Measurements from ENCODE around the gene PLXNA2. TPM values are rescaled to one million over a fixed set of nuclear protein-coding genes. Genes with fewer than 3 reads are reported as not detected.

Gene PLXNA2
- total and polyA plus RNA-seq, 2 of the 8 experiments (the other 6 are each of a cell fraction or from before 2014, with no cell fraction given) = 0.33 to 1.5 TPM

DNA sequence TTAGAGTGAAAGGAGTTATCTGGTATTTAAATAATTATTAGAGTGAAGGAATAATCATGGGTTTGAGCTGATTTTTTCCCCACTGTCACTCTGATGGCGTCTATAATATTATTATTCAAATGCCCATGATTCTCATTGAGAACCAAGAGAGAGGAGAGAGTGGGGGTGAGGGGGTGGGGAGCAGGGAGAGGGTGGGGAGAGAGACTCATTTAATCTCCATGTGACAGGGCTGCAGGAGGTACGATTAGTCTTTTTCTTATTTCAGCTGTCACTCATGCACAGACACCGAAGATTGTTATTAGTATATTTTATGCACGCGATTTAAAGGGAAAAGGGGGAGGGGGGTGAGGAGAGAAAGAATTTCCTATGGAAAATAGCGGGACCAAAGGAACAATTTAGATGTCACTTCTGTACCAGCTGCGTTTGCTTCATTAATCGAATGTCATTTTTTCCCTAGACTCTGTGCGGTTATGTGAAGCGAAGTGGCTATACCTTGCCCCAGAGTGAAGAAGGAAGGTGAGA, 19.9 kb downstream of the PLXNA2 start:
- Histone ChIP-seq H3K56ac (replicated peaks; ENCODE audit: insufficient read length, low read depth, low read length) (no peak overlapping the region), H4K91ac (replicated peaks; ENCODE audit: insufficient read length, low read length) (no peak overlapping the region), H3K79me1 (ENCODE audit: low read depth, low read length) (no peaks in the 10 kb centered on the region), H3K4ac (replicated peaks; ENCODE audit: insufficient read length, low read depth, low read length) (no peak overlapping the region), H4K8ac (ENCODE audit: extremely low read depth, insufficient read depth, low read length) (no peak overlapping the region), H4K20me1 (replicated peaks in 1 of 2; ENCODE audit: control insufficient read depth in 1 of 2, insufficient read depth in 2 of 2, low read length in 2 of 2) (no peaks in the 10 kb centered on the region), H3K9me3 (ENCODE audit: insufficient read depth in 2 of 2, low read depth in 1 of 2, low read length in 1 of 2) (no peaks in the 10 kb centered on the region), H2AFZ (ENCODE audit: low read length) (no peak overlapping the region), H3K23ac (ENCODE audit: insufficient read length) (no peak overlapping the region), H3K27me3 (replicated peaks in 1 of 4; ENCODE audit: control insufficient read depth in 3 of 4, extremely low read depth in 1 of 4, insufficient read depth in 3 of 4, low read length in 3 of 4) (no peaks in the 10 kb centered on the region), H2BK12ac (ENCODE audit: low read depth, low read length) (no peak overlapping the region), H3K9ac (replicated peaks in 1 of 4; ENCODE audit: extremely low read depth in 1 of 4, low read depth in 3 of 4, low read length in 3 of 4) (no peak overlapping the region), H2BK15ac (ENCODE audit: low read length) (no peak overlapping the region), H2BK120ac (replicated peaks; ENCODE audit: low read depth, low read length) (no peak overlapping the region), H3K18ac (ENCODE audit: extremely low read depth, low read length) (no peak overlapping the region), H3K4me2 (ENCODE audit: insufficient read depth in 1 of 2, low read depth in 2 of 2, low read length in 2 of 2) (no peak overlapping the region), H3K27ac (ENCODE audit: low read depth, low read length) (no peak overlapping the region), H2BK5ac (ENCODE audit: low read depth, low read length) (no peak overlapping the region), H2AK5ac (ENCODE audit: low read depth, low read length) (no peak overlapping the region), H3K23me2 (ENCODE audit: low read depth, low read length) (peaks cover 2% of the 10 kb centered on the region; the same call in 1 of the 2 replicates), H3K36me3 (ENCODE audit: control insufficient read depth in 2 of 4, insufficient read depth in 4 of 4, low read length in 3 of 4) (no peaks in the 10 kb centered on the region), H4K5ac (ENCODE audit: insufficient read length, low read depth, low read length) (no peak overlapping the region), H3K79me2 (ENCODE audit: control insufficient read depth in 1 of 2, insufficient read depth in 2 of 2, low read length in 2 of 2) (no peaks in the 10 kb centered on the region), H2BK20ac (ENCODE audit: low read length) (no peak overlapping the region), H3K14ac (ENCODE audit: insufficient read length) (no peak overlapping the region), H3K4me3 (ENCODE audit: extremely low read depth in 1 of 4, insufficient read depth in 2 of 4, low read depth in 3 of 4, low read length in 4 of 4) (no peak overlapping the region), H3K4me1 (replicated peaks in 1 of 4; ENCODE audit: control insufficient read depth in 3 of 4, insufficient read depth in 4 of 4, low read length in 3 of 4) (peaks cover 0 to 8% (median 3%) of the 10 kb centered on the region in 4 experiments; a peak in 5 of 7 replicates)
- FAIRE-seq (no peak), DNase-seq (ENCODE audit: low read depth in 1 of 2, low spot score in 2 of 2) (no peak)
- POLR2A ChIA-PET (ENCODE audit: partially characterized antibody) = no interaction called here
- 90 to 100% methylated on average over 2 to 10 of the region's 10 CpGs for WGBS, 2 experiments (ENCODE audit: extremely low coverage in 1 of 2, insufficient coverage in 1 of 2, insufficient read length in 1 of 2, insufficient replicate concordance in 2 of 2, low coverage in 1 of 2, low lambda C conversion rate in 2 of 2, missing lambda C conversion rate in 1 of 2)
- CTCF ChIA-PET (ENCODE audit: partially characterized antibody) = interaction anchor here (1.0 to 2.5 kb wide), 6 partner anchors 9 to 202 kb away, joined by 4 to 8 read pairs (median 6); no protein-coding TSS in a partner anchor
- no peak for TF ChIP-seq RNF2 (IDR thresholded peaks at IDR 0.05; ENCODE audit: borderline replicate concordance, low read depth, low read length, missing control alignments, poor library complexity, severe bottlenecking)
- no peak for TF ChIP-seq TAF1 (IDR thresholded peaks at IDR 0.05; ENCODE audit: low read depth, low read length)
- no peak for TF ChIP-seq SAP30 (IDR thresholded peaks at IDR 0.05; ENCODE audit: insufficient read depth, insufficient replicate concordance, low read length)
- TF ChIP-seq NANOG (IDR thresholded peaks at IDR 0.05; ENCODE audit: insufficient read depth, low read depth, low read length, poor library complexity, severe bottlenecking) = no peak
- TF ChIP-seq SP1 (IDR thresholded peaks at IDR 0.05; ENCODE audit: low read depth, low read length) = no peak
- TF ChIP-seq BACH1 (IDR thresholded peaks at IDR 0.05; ENCODE audit: low read length) = no peak
- no peak for TF ChIP-seq CHD1 (IDR thresholded peaks at IDR 0.05; ENCODE audit: low read depth, low read length)
- TF ChIP-seq KDM5A (IDR thresholded peaks at IDR 0.05; ENCODE audit: low read length) = no peak
- TF ChIP-seq CTBP2 (IDR thresholded peaks at IDR 0.05; ENCODE audit: borderline replicate concordance, insufficient read depth, insufficient read length, low read length) = no peak
- no peak for TF ChIP-seq BRCA1 (IDR thresholded peaks at IDR 0.05; ENCODE audit: low read depth, low read length)
- TF ChIP-seq CHD2 (IDR thresholded peaks at IDR 0.05; ENCODE audit: low read length) = no peak
- TF ChIP-seq JUND (IDR thresholded peaks at IDR 0.05; ENCODE audit: low read length) = no peak
- TF ChIP-seq POLR2AphosphoS5 (IDR thresholded peaks at IDR 0.05; ENCODE audit: low read depth, low read length) = no peak
